ENCODE data around the gene ZDHHC8.
A peak's percentile ranks its signal among the peaks of the same experiment; 100 is the strongest.

DNA sequence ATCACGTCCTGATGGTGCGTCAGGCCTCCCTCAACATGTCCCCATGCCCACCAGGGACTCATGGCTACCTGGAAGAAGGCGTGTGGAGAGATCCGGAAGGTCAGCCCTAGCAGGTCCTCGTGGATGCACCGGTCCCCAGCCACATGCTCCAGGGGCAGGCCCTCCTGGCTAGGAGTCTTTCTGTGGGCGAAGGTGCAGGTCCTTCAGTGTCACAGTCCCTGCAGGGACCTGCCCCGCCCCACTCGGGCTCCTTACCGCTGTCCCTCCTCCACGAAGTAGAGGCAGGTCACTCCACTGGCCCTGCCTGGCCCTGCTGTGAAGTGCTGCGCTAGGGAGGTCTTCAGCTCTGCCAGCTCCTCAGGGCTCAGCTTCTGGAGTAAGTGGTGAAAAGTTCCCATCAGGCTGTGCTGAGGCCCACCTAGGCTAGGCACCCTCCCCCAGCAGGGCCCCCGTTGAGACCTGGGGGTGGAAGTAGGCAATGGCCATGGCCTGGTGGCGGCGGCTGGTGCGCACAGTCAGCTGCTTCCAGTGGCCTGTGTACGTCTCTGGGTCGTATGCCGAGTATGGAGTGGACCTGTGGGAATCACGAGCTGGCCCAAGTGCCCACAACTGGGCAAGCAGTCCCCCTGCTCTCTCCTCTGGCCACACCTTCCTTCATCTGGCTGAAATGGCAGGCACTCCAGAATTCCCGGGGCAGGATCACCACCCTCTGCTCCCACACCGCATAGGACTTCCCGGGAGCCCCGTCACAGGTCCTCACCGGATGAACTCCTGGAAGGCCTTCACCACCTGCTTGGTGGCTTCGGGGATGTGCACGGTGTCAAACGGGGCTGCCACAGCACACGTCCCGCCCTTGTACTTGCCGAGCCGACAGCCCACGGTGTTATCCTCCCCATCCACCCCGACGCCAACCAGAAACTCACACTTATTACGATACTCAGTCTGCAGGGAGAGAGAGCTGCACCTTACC is 16.8 kb upstream of the ZDHHC8 start:
- TF ChIP-seq POLR2AphosphoS5 (IDR thresholded peaks at IDR 0.05; ENCODE audit: low read depth), result peak; percentile 13; the same call in 1 of the 2 replicates
- TF ChIP-seq, protein P1, sequence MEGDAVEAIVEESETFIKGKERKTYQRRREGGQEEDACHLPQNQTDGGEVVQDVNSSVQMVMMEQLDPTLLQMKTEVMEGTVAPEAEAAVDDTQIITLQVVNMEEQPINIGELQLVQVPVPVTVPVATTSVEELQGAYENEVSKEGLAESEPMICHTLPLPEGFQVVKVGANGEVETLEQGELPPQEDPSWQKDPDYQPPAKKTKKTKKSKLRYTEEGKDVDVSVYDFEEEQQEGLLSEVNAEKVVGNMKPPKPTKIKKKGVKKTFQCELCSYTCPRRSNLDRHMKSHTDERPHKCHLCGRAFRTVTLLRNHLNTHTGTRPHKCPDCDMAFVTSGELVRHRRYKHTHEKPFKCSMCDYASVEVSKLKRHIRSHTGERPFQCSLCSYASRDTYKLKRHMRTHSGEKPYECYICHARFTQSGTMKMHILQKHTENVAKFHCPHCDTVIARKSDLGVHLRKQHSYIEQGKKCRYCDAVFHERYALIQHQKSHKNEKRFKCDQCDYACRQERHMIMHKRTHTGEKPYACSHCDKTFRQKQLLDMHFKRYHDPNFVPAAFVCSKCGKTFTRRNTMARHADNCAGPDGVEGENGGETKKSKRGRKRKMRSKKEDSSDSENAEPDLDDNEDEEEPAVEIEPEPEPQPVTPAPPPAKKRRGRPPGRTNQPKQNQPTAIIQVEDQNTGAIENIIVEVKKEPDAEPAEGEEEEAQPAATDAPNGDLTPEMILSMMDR (IDR thresholded peaks at IDR 0.05; ENCODE audit: insufficient read depth, low read length), result no peak

All from HL-60 (cell line).